Lower lobe of right lung (tissue), 2 donors: ENCODE measurements around the gene FAM229A. TPM values are rescaled to one million over a fixed set of nuclear protein-coding genes. Genes with fewer than 3 reads are reported as not detected.

Experiments
- ATAC-seq, 2 donors: fragments of 200-7000 bp; cut with Tn5 transposase; one replicate each; pipeline ENCODE4 v1.9.1; 2020 to 2022; ENCODE audit warnings: mild to moderate bottlenecking in 2 of 2, moderate library complexity in 2 of 2
- DNase-seq: peaks from one replicate; pipeline ENCODE4 v3.0.0-alpha.2; 2020
- H3K27ac ChIP-seq: fragments of 200-600 bp; one replicate; pipeline ENCODE4 v1.8.0; 2022
- H3K27me3 ChIP-seq: fragments of 200-600 bp; one replicate; pipeline ENCODE4 v1.8.0; 2022; ENCODE audit warnings: low read depth
- H3K36me3 ChIP-seq: fragments of 200-600 bp; one replicate; pipeline ENCODE4 v1.8.0; 2022; ENCODE audit warnings: mild to moderate bottlenecking
- H3K4me1 ChIP-seq: fragments of 200-600 bp; one replicate; pipeline ENCODE4 v1.8.0; 2022
- H3K4me3 ChIP-seq: fragments of 200-600 bp; one replicate; pipeline ENCODE4 v1.8.0; 2022; ENCODE audit warnings: mild to moderate bottlenecking
- H3K9me3 ChIP-seq: fragments of 200-600 bp; one replicate; pipeline ENCODE4 v1.8.0; 2022
- intact Hi-C: fragments of 100-400 bp; cut with DNase I; formaldehyde crosslinking; loops from one replicate; pipeline ENCODE4 v1.11.0; 2022
- total RNA-seq: library from RNA; stranded (reverse); fragmentation: NEBNext Ultra II Directional; extraction: Animal tissue kit (Norgen Biotek cat#: 25700); gene quantifications from one replicate; pipeline ENCODE4 v1.2.1, GENCODE V29; 2021
- TF ChIP-seq, protein P1 (sequence below): fragments of 200-600 bp; IDR thresholded peaks from one replicate; pipeline ENCODE4 v1.8.0; 2022; ENCODE audit warnings: antibody characterized with exemption, mild to moderate bottlenecking
- donor health status: DM: no; HTN: yes; CAD: no; lungs with severe emphysema.

FAM229A gene
- total RNA-seq, 1 donor from 2014 or later: 9.7 TPM

- intact Hi-C loops: no loop called here
- ATAC-seq (no peak), DNase-seq (no peak)
- no peak overlapping the region for H3K27ac ChIP-seq
- no peaks in the 10 kb centered on the region for H3K27me3 ChIP-seq
- H3K9me3 ChIP-seq: no peaks in the 10 kb centered on the region
- H3K4me1 ChIP-seq: peaks cover 46% of the 10 kb centered on the region
- H3K4me3 ChIP-seq: no peak overlapping the region
- no peaks in the 10 kb centered on the region for H3K36me3 ChIP-seq
- TF ChIP-seq, protein P1, sequence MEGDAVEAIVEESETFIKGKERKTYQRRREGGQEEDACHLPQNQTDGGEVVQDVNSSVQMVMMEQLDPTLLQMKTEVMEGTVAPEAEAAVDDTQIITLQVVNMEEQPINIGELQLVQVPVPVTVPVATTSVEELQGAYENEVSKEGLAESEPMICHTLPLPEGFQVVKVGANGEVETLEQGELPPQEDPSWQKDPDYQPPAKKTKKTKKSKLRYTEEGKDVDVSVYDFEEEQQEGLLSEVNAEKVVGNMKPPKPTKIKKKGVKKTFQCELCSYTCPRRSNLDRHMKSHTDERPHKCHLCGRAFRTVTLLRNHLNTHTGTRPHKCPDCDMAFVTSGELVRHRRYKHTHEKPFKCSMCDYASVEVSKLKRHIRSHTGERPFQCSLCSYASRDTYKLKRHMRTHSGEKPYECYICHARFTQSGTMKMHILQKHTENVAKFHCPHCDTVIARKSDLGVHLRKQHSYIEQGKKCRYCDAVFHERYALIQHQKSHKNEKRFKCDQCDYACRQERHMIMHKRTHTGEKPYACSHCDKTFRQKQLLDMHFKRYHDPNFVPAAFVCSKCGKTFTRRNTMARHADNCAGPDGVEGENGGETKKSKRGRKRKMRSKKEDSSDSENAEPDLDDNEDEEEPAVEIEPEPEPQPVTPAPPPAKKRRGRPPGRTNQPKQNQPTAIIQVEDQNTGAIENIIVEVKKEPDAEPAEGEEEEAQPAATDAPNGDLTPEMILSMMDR: no peak
These were observed 19.6 kb downstream of the FAM229A start for GRCh38 chr1:32342704-32343103.

GRCh38 chr1:32341971-32342370 is 20.3 kb downstream of the FAM229A start:
- ATAC-seq (peak; percentile 8 to 42), DNase-seq (no peak)
- Histone ChIP-seq H3K4me3 (no peak overlapping the region), H3K27me3 (no peaks in the 10 kb centered on the region), H3K4me1 (peaks cover 53% of the 10 kb centered on the region), H3K9me3 (no peaks in the 10 kb centered on the region), H3K36me3 (no peaks in the 10 kb centered on the region), H3K27ac (peak overlapping the region; percentile 11)
- TF ChIP-seq, protein P1: no peak
- intact Hi-C loops: no loop called here

DNA sequence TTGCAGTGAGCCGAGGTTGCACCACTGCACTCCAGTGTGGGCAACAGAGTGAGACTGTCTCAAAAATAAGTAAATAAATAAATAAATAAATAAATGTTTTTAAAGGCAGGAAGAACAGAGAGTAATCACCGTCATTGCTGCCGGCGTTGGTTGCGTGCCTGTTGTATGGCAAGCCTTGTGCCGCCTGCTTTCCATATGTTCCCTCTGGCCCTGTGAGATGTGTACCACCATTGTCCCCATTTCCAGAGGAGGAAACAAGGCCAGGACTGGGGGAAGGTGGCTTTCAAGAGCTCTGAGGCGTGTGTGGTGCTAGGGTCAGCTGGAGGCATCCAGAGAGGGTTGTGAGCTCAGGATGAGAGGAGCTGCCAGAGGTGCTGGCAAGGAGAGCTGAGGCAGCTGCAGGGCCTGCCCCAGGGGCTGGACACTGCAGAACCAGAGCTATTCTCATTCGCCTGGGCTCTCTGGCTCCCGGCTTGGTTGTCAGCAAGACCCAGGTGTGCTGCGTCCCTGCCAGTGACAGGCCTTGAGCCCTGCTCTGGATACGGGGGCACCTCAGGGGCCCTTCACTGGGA is 21.0 kb downstream of the FAM229A start:
- ATAC-seq (no peak), DNase-seq (no peak)
- TF ChIP-seq, protein P1: no peak
- H3K27me3 ChIP-seq: no peaks in the 10 kb centered on the region
- no peak overlapping the region for H3K27ac ChIP-seq
- intact Hi-C loops: no loop called here
- H3K4me1 ChIP-seq: peaks cover 60% of the 10 kb centered on the region
- no peak overlapping the region for H3K4me3 ChIP-seq
- H3K9me3 ChIP-seq: no peaks in the 10 kb centered on the region
- H3K36me3 ChIP-seq: no peaks in the 10 kb centered on the region

DNA sequence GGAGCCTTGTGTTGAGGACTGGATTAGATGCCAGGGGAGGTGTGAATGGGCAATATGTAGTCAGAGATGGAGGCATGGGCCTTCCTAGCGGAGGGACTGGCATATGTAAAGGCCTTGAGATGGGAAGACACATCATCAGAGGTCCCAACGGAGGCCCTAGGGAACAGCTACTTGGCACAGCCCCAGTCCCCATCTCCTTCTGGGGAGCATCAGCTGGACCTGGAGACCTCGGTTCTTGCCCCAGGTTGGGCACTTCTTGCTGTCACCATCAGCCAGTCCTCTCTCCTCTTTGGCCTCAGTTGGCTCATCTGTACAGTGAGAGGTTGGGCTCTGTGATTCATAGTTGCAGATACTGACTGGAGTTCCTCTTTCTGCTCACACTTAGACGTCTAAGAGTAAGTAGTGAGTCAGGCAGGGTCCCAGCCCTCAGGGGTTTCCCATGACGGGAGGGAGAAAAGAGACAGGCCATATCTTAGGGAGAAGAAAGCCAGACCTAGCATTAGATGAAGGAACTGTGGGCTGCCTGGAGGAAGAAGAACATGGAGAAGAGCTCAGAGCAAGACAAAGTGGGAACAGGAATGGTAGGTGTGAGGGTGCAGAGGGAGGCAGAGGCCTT is 22.8 kb downstream of the FAM229A start:
- H3K4me3 ChIP-seq: no peak overlapping the region
- no peaks in the 10 kb centered on the region for H3K9me3 ChIP-seq
- H3K27me3 ChIP-seq: no peaks in the 10 kb centered on the region
- DNase-seq (no peak), ATAC-seq (peak; percentile 19 to 29)
- intact Hi-C loops: no loop called here
- no peak overlapping the region for H3K27ac ChIP-seq
- H3K4me1 ChIP-seq: peaks cover 61% of the 10 kb centered on the region
- H3K36me3 ChIP-seq: no peaks in the 10 kb centered on the region
- TF ChIP-seq, protein P1: no peak

GRCh38 chr1:32338637-32339145 is 23.6 kb downstream of the FAM229A start:
- Histone ChIP-seq H3K27ac (no peak overlapping the region), H3K36me3 (no peaks in the 10 kb centered on the region), H3K4me3 (no peak overlapping the region), H3K4me1 (peaks cover 68% of the 10 kb centered on the region), H3K27me3 (no peaks in the 10 kb centered on the region), H3K9me3 (no peaks in the 10 kb centered on the region)
- ATAC-seq (no peak), DNase-seq (no peak)
- TF ChIP-seq, protein P1: no peak
- intact Hi-C loops: no loop called here
